ENCODE measurements around the gene TEKT2.

TEKT2 gene, protein sequence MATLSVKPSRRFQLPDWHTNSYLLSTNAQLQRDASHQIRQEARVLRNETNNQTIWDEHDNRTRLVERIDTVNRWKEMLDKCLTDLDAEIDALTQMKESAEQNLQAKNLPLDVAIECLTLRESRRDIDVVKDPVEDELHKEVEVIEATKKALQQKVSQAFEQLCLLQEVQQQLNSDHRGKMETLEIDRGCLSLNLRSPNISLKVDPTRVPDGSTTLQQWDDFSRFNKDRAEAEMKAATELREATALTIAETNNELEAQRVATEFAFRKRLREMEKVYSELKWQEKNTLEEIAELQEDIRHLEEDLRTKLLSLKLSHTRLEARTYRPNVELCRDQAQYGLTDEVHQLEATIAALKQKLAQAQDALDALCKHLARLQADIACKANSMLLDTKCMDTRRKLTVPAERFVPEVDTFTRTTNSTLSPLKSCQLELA

DNA sequence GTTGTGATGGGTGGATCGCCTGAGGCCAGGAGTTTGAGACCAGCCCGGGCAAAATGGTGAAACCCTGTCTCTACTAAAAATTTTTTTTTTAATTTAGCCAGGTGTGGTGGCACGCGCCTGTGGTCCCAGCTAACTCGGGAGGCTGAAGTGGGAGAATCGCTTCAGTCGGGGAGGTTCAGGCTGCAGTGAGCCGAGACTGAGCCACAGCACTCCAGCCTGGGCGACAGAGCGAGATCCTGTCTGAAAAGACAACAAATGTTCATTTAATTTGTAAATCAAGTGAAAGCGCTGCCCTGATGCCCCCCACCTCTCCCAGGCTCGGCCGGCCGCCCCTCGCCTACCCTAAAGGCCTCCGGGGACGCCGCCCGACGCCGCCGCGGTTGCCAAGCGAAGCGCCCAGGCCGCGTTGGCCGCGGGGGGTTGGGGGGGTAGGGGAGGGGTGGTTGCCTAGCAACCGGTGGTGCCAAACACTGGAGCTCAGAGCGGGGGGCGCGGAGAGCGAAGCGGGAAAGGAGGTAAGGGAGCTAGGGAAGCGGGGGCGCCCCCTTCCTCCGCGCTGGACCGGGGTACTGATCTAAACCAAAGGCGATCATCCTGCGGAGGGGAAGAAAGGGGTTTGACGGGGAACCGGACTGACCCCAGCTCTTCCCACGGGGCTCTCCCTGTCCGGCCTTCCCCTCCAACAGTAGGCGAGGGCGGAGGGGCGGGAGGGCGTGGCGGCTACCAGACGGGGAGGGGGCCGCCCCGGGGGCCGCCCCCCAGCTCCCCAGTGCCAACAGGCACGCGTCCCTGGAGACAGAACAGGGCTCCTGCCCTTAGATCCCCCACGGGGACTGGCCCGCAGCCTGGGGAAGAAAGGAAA lies at the start of gene TEKT2:
Gene TEKT2 (plus strand): TSS at position 460 of the 862 bp plus-strand sequence. CDS start 828 bp downstream, outside the sequence.
- no peak for DNase-seq (ENCODE audit: low spot score)

DNA sequence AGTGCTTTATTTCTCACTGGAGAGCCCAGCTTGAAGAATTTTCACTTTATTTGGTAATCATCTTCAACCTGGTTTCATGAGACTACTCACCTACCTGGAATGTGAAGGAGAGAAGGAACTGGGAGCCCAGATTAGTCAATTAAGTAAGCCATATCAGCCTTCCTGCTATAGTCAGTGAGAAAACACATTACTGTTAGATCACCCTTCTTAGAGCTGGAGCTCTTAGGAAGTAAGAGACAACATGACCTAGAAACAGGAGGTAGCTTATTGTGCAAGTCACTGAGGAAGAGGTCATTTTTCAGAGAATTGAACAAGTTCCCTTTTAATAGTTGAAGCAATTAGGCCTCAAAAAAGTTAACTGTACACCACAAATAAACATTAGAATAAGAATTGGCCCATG lies 49.2 kb upstream of the TEKT2 start:
- no peak for DNase-seq (ENCODE audit: low spot score)

DNA sequence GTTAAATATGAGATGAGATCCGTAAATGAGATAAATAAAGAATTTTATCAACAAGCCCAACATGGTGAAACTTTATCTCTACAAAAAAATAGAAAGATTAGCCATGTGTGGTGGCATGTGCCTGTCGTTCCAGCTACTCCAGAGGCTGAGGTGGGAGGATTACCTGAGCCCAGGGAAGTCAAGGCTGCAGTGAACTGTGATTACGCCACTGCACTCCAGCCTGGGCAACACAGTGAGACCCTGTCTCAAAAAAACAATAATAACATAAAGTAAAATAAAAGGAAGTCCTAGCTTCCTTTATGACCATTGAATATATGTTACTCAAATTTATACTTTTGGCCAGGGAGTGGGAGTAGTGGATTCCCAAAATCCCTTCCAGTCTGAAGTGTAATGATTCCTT lies 48.7 kb upstream of the TEKT2 start:
- no peak for DNase-seq (ENCODE audit: low spot score)

DNA sequence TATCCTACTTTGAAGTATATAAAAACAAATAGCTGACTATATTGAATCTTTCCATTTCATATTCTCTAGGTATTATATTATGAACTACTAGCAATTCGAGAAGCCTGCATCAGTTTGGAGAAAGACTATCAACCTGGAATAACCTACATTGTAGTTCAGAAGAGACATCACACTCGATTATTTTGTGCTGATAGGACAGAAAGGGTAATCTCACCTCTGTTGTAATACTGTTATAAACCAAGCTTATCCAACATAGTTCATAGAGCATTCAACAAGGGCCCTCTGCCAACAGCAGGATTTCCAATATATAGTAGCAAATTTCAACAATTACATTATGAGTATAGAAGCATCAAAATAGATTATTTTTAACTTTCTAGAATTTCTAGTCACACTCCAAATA lies 43.7 kb upstream of the TEKT2 start:
- DNase-seq (ENCODE audit: low spot score) = no peak

DNA sequence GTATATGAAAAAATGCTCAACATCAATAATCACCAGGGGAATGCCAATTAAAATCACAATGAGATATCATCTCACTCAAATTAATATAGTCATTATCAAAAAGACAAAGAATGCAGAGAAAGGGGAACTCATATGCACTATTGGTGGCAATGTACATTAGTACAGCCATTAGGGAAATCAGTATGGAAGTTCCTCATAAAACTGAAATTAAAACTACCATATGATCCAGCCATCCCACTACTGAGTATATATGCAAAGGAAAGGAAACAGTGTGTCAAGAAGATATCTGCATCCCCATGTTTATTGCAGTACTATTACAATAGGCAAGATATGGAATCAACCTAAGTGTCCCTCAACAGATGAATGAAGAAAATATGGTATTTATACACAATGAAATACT lies 32.1 kb upstream of the TEKT2 start:
- DNase-seq (ENCODE audit: low spot score) = no peak

DNA sequence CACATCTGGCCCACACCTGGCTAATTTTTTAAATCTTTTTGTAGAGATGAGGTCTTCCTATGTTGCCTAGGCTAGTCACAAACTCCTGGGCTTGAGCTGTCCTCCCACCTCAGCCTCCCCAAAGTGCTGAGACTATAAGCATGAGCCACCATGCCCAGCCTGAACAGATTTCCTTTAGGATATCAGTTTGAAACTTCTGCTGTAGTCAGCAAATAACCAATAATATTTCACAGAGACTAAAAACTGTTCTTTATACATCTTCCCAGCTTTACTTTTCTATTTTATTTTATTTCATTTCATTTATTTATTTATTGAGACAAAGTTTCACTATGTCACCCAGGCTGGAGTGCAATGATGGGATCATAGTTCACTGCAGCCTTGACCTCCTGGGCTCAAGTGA lies 29.9 kb upstream of the TEKT2 start:
- no peak for DNase-seq (ENCODE audit: low spot score)

DNA sequence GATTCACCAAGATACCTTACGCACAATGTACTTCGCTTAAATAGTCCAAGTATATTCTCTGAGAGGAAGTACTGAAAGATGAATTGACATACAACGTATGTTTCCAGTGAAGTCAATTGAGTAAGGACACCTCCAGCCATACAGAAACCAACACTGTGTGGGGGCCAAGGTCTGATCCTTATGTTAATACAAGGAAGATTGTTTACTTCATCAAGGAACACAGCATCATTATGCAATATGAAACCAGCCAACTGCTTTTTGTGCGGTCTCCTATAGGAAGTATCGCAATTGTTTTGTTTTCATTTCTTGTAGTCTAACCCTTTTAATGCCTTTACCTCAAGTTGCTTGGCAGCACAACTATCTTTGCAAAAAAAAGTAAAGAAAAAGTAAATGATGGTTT lies 28.2 kb upstream of the TEKT2 start:
- DNase-seq (ENCODE audit: low spot score) = no peak

DNA sequence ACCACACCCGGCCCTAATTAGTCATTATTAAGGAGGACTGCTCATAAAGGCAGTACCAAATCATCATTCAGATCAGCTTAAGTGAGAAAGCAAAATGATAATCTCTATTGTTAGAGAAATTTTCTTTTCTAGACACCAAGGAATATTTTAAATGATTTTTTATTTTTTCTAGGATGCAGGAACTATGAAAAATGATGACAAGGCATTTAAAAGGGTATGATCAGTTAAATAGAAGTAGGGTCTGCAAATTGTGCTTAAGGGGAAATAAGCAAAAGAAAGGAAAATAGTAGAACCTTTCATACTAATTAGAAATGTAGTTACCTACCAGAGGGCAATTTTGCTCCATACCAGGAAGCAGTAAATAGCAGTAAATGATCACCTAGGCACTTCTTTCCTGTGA lies 21.6 kb upstream of the TEKT2 start:
- DNase-seq (ENCODE audit: low spot score) = no peak

DNA sequence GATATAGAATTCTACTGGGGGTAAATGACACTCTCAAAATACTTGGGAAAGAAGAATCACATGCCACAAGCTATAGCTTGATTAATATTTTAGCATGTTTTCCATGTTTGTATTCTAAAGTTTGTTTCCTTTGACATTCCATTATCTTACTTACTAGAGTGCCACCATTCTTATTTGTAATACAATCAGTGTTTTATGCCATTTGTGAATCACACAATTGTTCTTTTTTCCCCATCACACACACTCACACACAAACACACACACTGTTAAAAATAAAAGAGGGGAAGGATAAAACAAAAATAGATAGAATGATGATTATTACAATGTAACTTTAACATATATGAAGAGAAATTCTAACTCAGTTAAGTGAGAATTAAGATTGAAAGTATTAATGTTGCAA lies 16.0 kb upstream of the TEKT2 start:
- DNase-seq (ENCODE audit: low spot score) = no peak

DNA sequence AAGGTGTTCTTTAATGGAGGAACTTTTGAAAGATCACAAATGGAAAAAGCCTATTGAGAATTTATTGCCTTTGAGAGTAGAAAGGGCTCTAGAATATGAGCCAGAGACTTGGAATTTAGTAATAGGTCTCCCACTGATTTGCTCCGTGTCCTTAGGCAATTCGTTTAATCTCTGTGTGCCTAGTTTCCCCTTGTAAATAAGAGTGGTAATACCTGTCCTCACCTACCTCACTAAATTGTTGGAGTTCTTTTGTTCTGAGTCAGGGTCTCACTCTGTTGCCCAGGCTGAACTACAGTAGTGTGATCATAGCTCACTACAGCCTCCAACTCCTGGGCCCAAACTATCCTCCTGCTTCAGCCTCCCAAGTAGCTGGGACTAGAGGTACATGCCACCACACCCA lies 15.0 kb upstream of the TEKT2 start:
- DNase-seq (ENCODE audit: low spot score) = no peak

DNA sequence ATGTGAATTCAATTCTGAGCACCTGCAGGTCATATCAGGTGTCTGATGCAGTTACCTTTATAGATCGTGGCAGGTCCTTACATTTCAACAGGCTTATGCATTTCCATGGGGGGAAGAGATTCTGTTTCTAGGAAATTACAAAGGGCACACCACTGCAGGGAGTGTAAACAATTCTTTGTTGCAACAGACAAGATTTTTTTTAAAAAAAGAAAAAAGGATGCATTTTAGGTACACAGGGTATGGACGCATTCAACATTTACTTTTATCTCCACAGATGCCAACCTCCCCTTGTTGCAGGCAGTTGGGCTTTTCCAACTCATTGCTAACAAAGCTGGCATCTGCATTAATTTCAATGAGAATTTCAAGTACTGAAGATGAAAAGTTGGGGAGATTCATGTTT lies 13.5 kb upstream of the TEKT2 start:
- no peak for DNase-seq (ENCODE audit: low spot score)

DNA sequence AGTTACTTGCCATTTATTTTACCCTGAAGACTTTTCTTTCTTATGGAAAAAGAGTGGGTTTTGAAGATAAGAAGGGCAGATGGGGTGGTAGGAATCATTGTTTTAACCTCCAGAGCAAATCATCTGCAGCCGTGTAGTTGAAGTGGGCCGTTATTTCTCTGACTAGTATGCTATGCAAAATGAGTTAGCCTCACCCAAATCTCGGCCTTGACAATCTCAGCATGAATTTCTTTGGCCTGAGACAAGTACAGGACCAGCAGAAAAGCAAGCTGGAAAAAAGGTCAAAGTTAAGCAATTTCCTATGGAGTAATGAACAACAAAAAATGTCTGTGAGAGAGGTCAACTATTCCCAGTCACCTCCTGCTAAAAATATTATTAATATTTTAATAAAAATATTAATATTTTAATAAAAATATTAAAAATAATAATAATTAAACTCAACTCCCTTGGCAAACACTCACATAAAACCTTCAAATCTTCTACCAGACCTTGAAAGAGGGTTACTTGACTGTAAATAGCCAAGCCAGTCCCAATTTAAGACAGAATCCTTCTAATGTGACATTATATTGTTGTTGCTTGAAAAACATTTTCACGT lies 6.8 kb upstream of the TEKT2 start:
- no peak for DNase-seq (ENCODE audit: low spot score)

DNA sequence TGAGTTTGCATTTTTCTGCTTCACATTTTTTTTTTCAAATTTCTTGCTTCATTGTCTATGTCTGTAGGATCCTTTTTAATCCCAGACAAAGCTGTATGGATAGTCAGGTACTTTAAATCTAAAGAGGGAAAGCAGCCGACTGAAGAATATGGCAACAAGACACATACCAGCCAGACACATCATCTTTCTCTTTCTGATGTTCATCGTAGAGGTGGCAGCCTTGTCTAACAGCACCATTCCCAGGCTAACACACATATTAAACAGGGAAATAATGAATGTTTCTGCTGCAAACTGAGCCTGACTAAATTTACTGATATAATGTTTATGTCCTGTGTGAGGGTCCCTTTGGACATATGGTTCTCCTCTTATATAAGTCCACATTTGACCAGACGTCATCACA lies 3.7 kb upstream of the TEKT2 start:
- no peak for DNase-seq (ENCODE audit: low spot score)

DNA sequence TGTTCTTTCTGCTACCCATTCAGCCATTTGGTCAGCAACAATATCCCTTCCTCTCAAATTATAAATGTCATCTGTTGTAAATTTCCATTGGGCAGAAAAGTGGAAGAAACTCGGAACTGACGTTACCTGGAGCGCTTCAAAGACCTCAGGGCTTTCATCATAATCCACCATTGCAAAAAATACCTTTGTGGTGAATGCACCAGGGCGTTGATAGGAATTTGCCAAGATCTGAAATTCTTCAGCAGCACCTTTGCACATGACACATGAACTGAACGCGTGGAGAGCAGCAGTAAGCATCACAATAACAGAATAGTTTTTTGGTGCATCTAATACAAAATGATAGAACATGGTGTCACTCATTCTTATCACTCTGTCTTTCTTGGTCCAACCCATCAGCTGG lies 3.1 kb upstream of the TEKT2 start:
- no peak for DNase-seq (ENCODE audit: low spot score)

DNA sequence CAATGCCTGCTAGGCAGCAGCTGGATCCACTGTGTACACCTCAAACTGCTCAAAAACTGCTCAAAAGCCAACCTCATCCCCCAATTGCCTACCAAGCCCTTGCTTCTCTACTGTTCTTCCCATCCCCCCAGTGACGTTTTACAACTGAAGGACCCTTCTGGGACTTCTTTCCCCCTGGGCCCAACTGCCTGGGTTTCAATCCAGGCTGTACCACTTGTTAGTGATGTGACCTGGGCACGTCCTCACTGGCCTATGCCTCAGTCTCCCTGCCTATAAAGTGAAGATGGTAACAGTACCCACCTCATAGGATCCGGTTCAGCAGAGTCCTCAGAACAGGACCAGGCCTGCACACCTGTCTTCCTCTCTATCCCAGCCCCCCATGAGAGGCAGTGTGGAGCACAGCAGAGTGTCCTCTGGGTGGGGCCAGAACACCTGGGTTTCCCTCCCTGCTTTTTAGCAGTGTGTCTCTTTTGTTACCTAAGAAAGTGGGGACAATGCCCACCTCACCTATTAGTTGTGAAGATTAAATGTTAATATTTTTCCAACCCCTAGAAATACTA lies 1.9 kb upstream of the TEKT2 start:
- DNase-seq (ENCODE audit: low spot score) = no peak

DNA sequence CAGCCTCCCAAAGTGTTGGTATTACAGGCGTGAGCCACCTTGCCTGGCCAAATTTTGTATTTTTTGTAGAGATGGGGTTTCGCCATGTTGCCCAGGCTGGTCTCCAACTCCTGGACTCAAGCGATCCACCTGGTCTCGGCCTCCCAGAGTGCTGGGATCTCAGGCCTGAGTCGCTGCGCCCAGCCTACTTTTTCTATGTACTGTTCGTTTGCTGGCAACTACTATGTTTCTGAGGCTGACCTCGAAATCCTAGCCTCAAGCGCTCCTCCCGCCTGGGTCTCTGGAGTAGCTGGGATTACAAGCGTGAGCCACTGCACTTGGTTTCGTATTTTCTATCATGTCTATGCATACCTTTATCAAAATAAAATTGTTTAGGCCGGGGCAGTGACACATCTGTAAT lies 675 bp upstream of the TEKT2 start:
- DNase-seq (ENCODE audit: low spot score) = no peak

DNA sequence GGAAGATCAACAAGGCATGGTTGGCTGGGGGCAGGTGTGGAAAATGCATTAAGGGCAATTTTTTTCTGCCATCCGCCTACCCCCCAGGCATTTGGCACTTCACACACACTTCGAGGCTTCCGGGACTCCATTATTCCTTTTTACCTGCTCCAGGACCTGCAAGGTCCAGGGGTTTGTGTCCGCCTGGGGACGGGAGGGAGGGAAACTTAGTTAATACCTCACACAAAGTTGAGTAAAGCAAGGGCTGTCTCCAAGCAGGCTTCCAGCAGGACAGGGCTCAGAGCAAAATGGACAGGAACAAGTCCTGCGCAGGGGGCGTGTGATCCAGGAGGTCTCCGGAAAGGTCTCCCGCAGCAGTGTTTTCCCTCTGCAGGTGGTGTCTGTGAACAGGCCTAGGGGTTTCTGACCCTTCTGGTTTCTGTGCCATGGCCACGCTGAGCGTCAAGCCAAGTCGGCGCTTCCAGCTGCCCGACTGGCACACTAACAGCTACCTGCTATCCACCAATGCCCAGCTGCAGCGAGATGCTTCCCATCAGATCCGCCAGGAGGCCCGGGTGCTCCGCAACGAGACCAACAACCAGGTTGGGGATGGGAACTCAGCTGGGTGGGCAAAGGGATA lies 712 bp downstream of the TEKT2 start:
- DNase-seq (ENCODE audit: low spot score) = no peak

DNA sequence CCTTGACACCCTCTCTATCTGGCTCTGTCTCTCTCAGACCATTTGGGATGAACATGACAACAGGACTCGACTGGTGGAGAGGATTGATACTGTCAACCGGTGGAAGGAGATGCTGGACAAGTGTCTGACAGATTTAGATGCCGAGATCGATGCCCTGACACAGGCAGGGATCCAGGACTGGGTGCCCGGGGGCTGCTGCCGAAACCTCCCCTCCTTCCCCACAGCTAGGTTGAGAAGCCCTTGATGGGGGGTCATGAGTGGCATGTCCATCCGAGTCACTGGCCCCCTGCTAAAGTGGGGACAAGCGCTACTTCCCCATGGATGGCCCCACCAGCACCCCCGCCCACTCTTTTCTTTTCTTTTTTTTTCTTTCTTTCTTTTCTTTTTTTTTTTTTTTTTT lies 1.2 kb downstream of the TEKT2 start:
- DNase-seq (ENCODE audit: low spot score) = no peak

DNA sequence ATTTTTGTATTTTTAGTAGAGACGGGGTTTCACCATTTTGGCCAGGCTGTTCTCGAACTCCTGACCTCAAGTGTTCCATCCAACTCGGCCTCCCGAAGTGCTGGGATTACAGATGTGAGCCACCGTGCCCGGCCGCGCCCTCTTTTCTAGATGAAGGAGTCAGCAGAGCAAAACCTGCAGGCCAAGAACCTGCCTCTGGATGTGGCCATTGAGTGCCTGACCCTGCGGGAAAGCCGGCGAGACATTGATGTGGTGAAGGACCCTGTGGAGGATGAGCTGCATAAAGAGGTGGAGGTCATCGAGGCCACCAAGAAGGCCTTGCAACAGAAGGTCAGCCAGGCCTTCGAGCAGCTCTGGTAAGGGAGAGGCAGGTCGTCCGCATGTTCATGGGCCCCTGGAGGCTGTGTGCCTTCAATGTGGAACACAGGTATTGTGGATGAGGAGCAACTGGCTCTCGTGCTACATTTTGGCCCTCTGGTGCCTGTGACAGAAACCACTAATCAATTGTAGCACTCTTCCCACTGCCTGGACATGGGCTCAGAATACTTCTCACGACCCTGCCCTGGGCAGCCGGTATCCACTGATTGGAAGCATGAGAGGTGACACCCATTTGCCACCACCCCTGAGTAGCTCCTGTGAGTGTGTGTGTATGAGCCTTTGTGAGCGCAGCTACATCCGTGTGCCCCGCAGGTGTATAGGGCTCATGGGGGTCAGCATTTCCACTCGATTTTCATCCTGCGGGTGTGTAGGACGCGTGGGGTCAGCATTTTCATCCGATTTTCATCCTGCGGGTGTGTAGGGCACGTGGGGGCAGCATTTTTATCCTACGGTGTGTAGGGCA lies 2.0 kb downstream of the TEKT2 start:
- no peak for DNase-seq (ENCODE audit: low spot score)

DNA sequence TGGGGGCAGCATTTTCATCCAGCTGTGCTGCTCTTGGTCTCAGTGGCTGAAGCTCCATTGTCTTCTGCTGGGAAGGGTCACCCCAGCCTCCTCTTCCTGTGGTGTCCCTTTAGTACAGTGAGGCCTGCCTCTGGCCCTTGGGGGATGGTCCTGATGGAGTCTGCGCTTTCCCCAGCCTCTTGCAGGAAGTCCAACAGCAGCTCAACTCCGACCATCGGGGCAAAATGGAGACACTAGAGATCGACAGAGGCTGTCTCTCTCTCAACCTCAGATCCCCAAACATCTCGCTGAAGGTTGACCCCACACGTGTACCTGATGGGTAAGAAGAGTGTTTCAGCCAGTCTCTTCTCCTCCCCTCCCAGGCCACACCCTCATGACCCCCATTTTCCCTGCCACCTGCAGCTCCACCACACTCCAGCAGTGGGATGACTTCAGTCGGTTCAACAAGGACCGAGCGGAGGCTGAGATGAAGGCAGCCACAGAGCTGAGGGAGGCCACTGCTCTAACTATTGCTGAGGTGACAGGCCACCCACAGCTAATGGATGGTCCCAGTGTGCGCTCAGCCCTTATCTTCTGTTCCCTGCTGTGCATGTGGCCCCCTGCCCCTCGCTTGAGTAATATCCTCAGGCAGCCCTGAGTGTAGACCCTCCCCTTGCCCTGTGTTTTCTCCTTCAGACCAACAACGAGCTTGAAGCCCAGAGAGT lies 2.8 kb downstream of the TEKT2 start:
- DNase-seq (ENCODE audit: low spot score) = no peak

Data from CD4-positive, alpha-beta T cell treated with Interleukin-6 at 100 ng/mL for 8 hours (primary cell).